ENCODE measurements around the gene KCNAB1. TPM values are rescaled to one million over a fixed set of nuclear protein-coding genes. Genes with fewer than 3 reads are reported as not detected.

KCNAB1 gene
- total and polyA plus RNA-seq, 2 donors (not counting 3 experiments of a cell fraction or from before 2014, with no cell fraction given) = 0.21 TPM; not detected in 1

GRCh38 chr3:156171281-156172267 lies 51.2 kb downstream of the KCNAB1 start:
- no peak for FAIRE-seq

GRCh38 chr3:156172536-156172935 lies 52.2 kb downstream of the KCNAB1 start:
- Histone ChIP-seq H3K36me3 (ENCODE audit: control insufficient read depth in 2 of 2, extremely low read depth in 1 of 2, insufficient read depth in 2 of 2, low read length in 2 of 2) (no peaks in the 10 kb centered on the region), H2AFZ (ENCODE audit: low read depth, low read length) (no peak overlapping the region), H3K9ac (replicated peaks; ENCODE audit: extremely low read depth, insufficient read depth, low read length) (no peak overlapping the region), H3K4me1 (ENCODE audit: control insufficient read depth, extremely low read depth, insufficient read depth, low read length) (no peaks in the 10 kb centered on the region), H3K27me3 (ENCODE audit: control insufficient read depth in 2 of 2, insufficient read depth in 2 of 2, low read length in 2 of 2) (no peaks in the 10 kb centered on the region), H3K4me3 (replicated peaks in 1 of 3; ENCODE audit: insufficient read depth in 1 of 3, low read depth in 1 of 3, low read length in 3 of 3) (no peak overlapping the region), H4K20me1 (replicated peaks; ENCODE audit: control insufficient read depth, extremely low read depth, insufficient read depth, low read length) (no peaks in the 10 kb centered on the region), H3K4me2 (ENCODE audit: insufficient read depth, low read length) (no peak overlapping the region), H3K27ac (ENCODE audit: insufficient read depth, low read depth, low read length) (no peak overlapping the region), H3K9me1 (replicated peaks; ENCODE audit: control insufficient read depth, extremely low read depth, insufficient read depth, low read length) (no peaks in the 10 kb centered on the region), H3K79me2 (ENCODE audit: control insufficient read depth, insufficient read depth, low read length) (no peaks in the 10 kb centered on the region), H3K9me3 (replicated peaks; ENCODE audit: control insufficient read depth, insufficient read depth, low read length) (no peaks in the 10 kb centered on the region)
- no peak for TF ChIP-seq GATA2 (IDR thresholded peaks at IDR 0.05; ENCODE audit: insufficient read depth, insufficient read length, low read depth, low read length)
- no peak for TF ChIP-seq POLR2AphosphoS5 (IDR thresholded peaks at IDR 0.05; ENCODE audit: insufficient read depth, low read depth, low read length)
- BruUV-seq (replicated peaks) = no TSS peak
- FAIRE-seq (no peak), DNase-seq (ENCODE audit: low read depth, low spot score) (no peak)
- ChIA-PET POLR2A (no interaction called here), CTCF (interaction anchor here (0.7 to 7.7 kb wide), 4 partner anchors 12 to 1027 kb away, joined by 3 to 424 read pairs (median 135); no protein-coding TSS in a partner anchor)
- intact Hi-C loops (cut with micrococcal nuclease) (no loop called here), dilution Hi-C loops (cut with MboI; ENCODE audit: extremely low pct_ligation_motif_present, low sequenced_read_pairs) (loop anchor here (25.0 kb wide), 1 partner anchor 340 kb away; no protein-coding TSS in a partner anchor)

More at GRCh38 chr3:156171281-156172267, 51.2 kb downstream of the KCNAB1 start:
- H3K36me3 ChIP-seq (ENCODE audit: control insufficient read depth in 2 of 2, extremely low read depth in 1 of 2, insufficient read depth in 2 of 2, low read length in 2 of 2) = no peaks in the 10 kb centered on the region
- ChIA-PET POLR2A (no interaction called here), CTCF (interaction anchor here (0.7 to 7.7 kb wide), 5 partner anchors 11 to 1028 kb away, joined by 3 to 424 read pairs (median 3); no protein-coding TSS in a partner anchor)
- no peak for DNase-seq (ENCODE audit: low read depth, low spot score)
- H4K20me1 ChIP-seq (replicated peaks; ENCODE audit: control insufficient read depth, extremely low read depth, insufficient read depth, low read length) = no peaks in the 10 kb centered on the region
- no peak overlapping the region for H3K4me3 ChIP-seq (replicated peaks in 1 of 3; ENCODE audit: insufficient read depth in 1 of 3, low read depth in 1 of 3, low read length in 3 of 3)
- H3K27me3 ChIP-seq (ENCODE audit: control insufficient read depth in 2 of 2, insufficient read depth in 2 of 2, low read length in 2 of 2) = no peaks in the 10 kb centered on the region
- H3K79me2 ChIP-seq (ENCODE audit: control insufficient read depth, insufficient read depth, low read length) = no peaks in the 10 kb centered on the region
- no TSS peak for BruUV-seq (replicated peaks)
- H3K9me1 ChIP-seq (replicated peaks; ENCODE audit: control insufficient read depth, extremely low read depth, insufficient read depth, low read length) = no peaks in the 10 kb centered on the region
- no peak overlapping the region for H3K27ac ChIP-seq (ENCODE audit: insufficient read depth, low read depth, low read length)
- H3K4me2 ChIP-seq (ENCODE audit: insufficient read depth, low read length) = no peak overlapping the region
- no peak overlapping the region for H2AFZ ChIP-seq (ENCODE audit: low read depth, low read length)
- H3K9me3 ChIP-seq (replicated peaks; ENCODE audit: control insufficient read depth, insufficient read depth, low read length) = no peaks in the 10 kb centered on the region
- H3K9ac ChIP-seq (replicated peaks; ENCODE audit: extremely low read depth, insufficient read depth, low read length) = no peak overlapping the region
- dilution Hi-C loops (cut with MboI; ENCODE audit: extremely low pct_ligation_motif_present, low sequenced_read_pairs) = loop anchor here (25.0 kb wide), 1 partner anchor 341 kb away; no protein-coding TSS in a partner anchor
- intact Hi-C loops (cut with micrococcal nuclease) = no loop called here
- no peak for TF ChIP-seq GATA2 (IDR thresholded peaks at IDR 0.05; ENCODE audit: insufficient read depth, insufficient read length, low read depth, low read length)
- TF ChIP-seq POLR2AphosphoS5 (IDR thresholded peaks at IDR 0.05; ENCODE audit: insufficient read depth, low read depth, low read length) = no peak
- no peaks in the 10 kb centered on the region for H3K4me1 ChIP-seq (ENCODE audit: control insufficient read depth, extremely low read depth, insufficient read depth, low read length)

Measured in endothelial cell of umbilical vein (primary cell).